ENCODE measurements around the gene NGF.

GRCh38 chr1:115327270-115327669, 10.8 kb downstream of the NGF start:
- TF ChIP-seq POLR2AphosphoS5 (IDR thresholded peaks at IDR 0.05; ENCODE audit: low read depth, low read length) (no peak), TAF1 (IDR thresholded peaks at IDR 0.05; ENCODE audit: borderline replicate concordance, insufficient read depth, low read length) (no peak), SIN3A (IDR thresholded peaks at IDR 0.05; ENCODE audit: borderline replicate concordance, insufficient read depth, low read length) (no peak), REST (IDR thresholded peaks at IDR 0.05; ENCODE audit: insufficient read depth in 1 of 2, low read depth in 2 of 2, low read length in 2 of 2) (no peak)

Measured in PFSK-1 (cell line).